OCI-LY3 (cell line): Measurements from ENCODE around the gene LIMD2.

Experiments used
- H2AFZ ChIP-seq: fragments of 200-600, 300-600 bp; shearing (Covaris generic); 2 replicates; pipeline ENCODE4 v1.6.0; 2014; ENCODE audit warnings: antibody characterized with exemption, low read depth, low read length
- H3K27ac ChIP-seq: fragments of 200-600, 300-600 bp; sonication (generic); 2 replicates; pipeline ENCODE4 v1.5.1; 2014; ENCODE audit warnings: mild to moderate bottlenecking, low read length, moderate library complexity, mixed read lengths
- H3K27me3 ChIP-seq: fragments of 200-600, 300-600 bp; sonication (generic); 2 replicates; pipeline ENCODE4 v1.6.1; 2014; ENCODE audit warnings: low read depth, low read length, mixed read lengths
- H3K36me3 ChIP-seq: fragments of 200-600, 300-600 bp; sonication (generic); replicated peaks from 2 replicates; pipeline ENCODE3; 2014; ENCODE audit warnings: low read depth, low read length, mixed read lengths
- H3K4me1 ChIP-seq: fragments of 300-600, 200-600 bp; sonication (generic); 2 replicates; pipeline ENCODE4 v1.6.1; 2014; ENCODE audit warnings: low read length, mixed read lengths
- H3K4me2 ChIP-seq: fragments of 200-600, 300-600 bp; sonication (generic); 2 replicates; pipeline ENCODE4 v1.6.1; 2014; ENCODE audit warnings: low read length, mixed read lengths
- H3K4me3 ChIP-seq: fragments of 300-600, 200-600 bp; sonication (generic); 2 replicates; pipeline ENCODE4 v1.5.1; 2014; ENCODE audit warnings: antibody characterized with exemption, mild to moderate bottlenecking, low read length, moderate library complexity
- H3K79me2 ChIP-seq: fragments of 300-600, 200-600 bp; shearing (Covaris generic); 2 replicates; pipeline ENCODE4 v1.6.1; 2014; ENCODE audit warnings: mild to moderate bottlenecking, low read length, mixed read lengths
- H3K9ac ChIP-seq: fragments of 300-600, 200-600 bp; shearing (Covaris generic); 2 replicates; pipeline ENCODE4 v1.6.0; 2014; ENCODE audit warnings: mild to moderate bottlenecking, low read length, moderate library complexity
- H3K9me3 ChIP-seq: fragments of 200-600, 300-600 bp; shearing (Covaris generic); 2 replicates; pipeline ENCODE4 v1.6.1; 2014; ENCODE audit warnings: low read length, mixed read lengths; ENCODE audit not compliant: insufficient read depth
- H4K20me1 ChIP-seq: fragments of 200-600, 300-600 bp; sonication (generic); 2 replicates; pipeline ENCODE4 v1.6.1; 2016; ENCODE audit warnings: low read length, mixed read lengths; ENCODE audit not compliant: insufficient read depth
- CTCF ChIP-seq: fragments of 200-600, 300-600 bp; sonication (generic); IDR thresholded peaks from 2 replicates; pipeline ENCODE4 v1.5.1; 2014; ENCODE audit warnings: antibody characterized with exemption, low read length, low read depth
- EZH2phosphoT487 ChIP-seq: fragments of 200-600 bp; shearing (Covaris generic); IDR thresholded peaks from 2 replicates; pipeline ENCODE4 v1.6.1; 2018; ENCODE audit warnings: antibody characterized with exemption, mixed run types, low read depth

Gene LIMD2

GRCh38 chr17:63718988-63719387, 19.1 kb upstream of the LIMD2 start:
- Histone ChIP-seq H3K27me3 (no peaks in the 10 kb centered on the region), H3K4me2 (no peak overlapping the region), H2AFZ (no peak overlapping the region), H3K9ac (no peak overlapping the region), H3K79me2 (no peaks in the 10 kb centered on the region), H4K20me1 (no peaks in the 10 kb centered on the region), H3K4me3 (no peak overlapping the region), H3K36me3 (peaks cover 7% of the 10 kb centered on the region), H3K27ac (no peak overlapping the region), H3K4me1 (no peaks in the 10 kb centered on the region), H3K9me3 (no peaks in the 10 kb centered on the region)
- TF ChIP-seq CTCF (no peak), EZH2phosphoT487 (no peak)

GRCh38 chr17:63716426-63716825, 16.5 kb upstream of the LIMD2 start:
- Histone ChIP-seq H3K9me3 (no peaks in the 10 kb centered on the region), H3K27me3 (no peaks in the 10 kb centered on the region), H3K4me2 (no peak overlapping the region), H3K27ac (no peak overlapping the region), H3K4me1 (no peaks in the 10 kb centered on the region), H3K4me3 (no peak overlapping the region), H2AFZ (no peak overlapping the region), H3K79me2 (no peaks in the 10 kb centered on the region), H3K9ac (no peak overlapping the region), H3K36me3 (peaks cover 9% of the 10 kb centered on the region), H4K20me1 (no peaks in the 10 kb centered on the region)
- TF ChIP-seq CTCF (no peak), EZH2phosphoT487 (no peak)

DNA sequence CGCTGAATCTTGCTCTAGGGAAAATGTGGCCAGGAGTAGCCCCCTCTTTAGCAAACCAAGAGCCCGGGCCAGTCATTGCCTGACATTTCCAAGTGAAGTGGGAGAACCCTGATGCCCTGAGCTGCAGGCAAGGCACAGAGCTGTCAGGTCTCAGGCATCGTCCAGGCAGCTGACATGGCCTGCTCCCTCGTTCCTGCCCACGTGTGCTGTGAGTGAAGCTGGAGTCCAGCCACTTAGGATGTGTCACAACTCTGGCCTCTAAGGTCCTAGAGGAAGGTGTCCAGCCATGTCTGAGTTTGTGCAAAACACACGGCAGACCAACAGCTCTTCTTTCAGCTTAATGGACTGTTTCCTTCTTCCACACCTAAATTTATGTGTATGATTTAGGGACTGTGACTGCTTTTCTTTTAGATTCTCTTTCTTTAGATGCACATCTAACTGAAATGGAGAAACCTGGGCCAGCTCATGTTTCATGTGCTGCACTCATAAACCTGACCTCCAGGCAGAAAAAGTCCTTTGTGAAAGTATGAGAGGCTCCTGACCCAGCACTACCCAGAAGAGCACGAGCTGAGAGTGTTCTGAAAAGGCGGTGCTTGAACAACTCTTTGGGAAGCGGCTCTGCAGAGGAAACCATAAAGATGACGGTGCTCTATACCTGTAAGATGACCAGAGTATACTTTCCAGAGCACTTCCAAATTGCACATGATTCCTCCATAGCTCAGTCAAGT, 14.8 kb upstream of the LIMD2 start:
- Histone ChIP-seq H3K4me1 (no peaks in the 10 kb centered on the region), H2AFZ (no peak overlapping the region), H3K4me2 (no peak overlapping the region), H3K36me3 (peaks cover 18% of the 10 kb centered on the region), H4K20me1 (no peaks in the 10 kb centered on the region), H3K27ac (no peak overlapping the region), H3K79me2 (no peaks in the 10 kb centered on the region), H3K4me3 (no peak overlapping the region), H3K9ac (no peak overlapping the region), H3K9me3 (no peaks in the 10 kb centered on the region), H3K27me3 (no peaks in the 10 kb centered on the region)
- no peak for TF ChIP-seq EZH2phosphoT487
- TF ChIP-seq CTCF, result no peak

- peaks cover 34% of the 10 kb centered on the region for H3K36me3 ChIP-seq
- H3K4me1 ChIP-seq, result no peaks in the 10 kb centered on the region
- H3K4me3 ChIP-seq, result no peak overlapping the region
- no peaks in the 10 kb centered on the region for H3K9me3 ChIP-seq
- no peaks in the 10 kb centered on the region for H3K79me2 ChIP-seq
- no peak overlapping the region for H3K27ac ChIP-seq
- no peak overlapping the region for H3K4me2 ChIP-seq
- H4K20me1 ChIP-seq, result no peaks in the 10 kb centered on the region
- no peaks in the 10 kb centered on the region for H3K27me3 ChIP-seq
- H3K9ac ChIP-seq, result no peak overlapping the region
- H2AFZ ChIP-seq, result no peak overlapping the region
- TF ChIP-seq CTCF (no peak), EZH2phosphoT487 (no peak)
Measured at GRCh38 chr17:63709110-63709509, 9.2 kb upstream of the LIMD2 start.
